Hindlimb muscle (tissue), 1 donor: Measurements from ENCODE around the gene ZBTB7C. TPM values are rescaled to one million over a fixed set of nuclear protein-coding genes. Genes with fewer than 3 reads are reported as not detected.

Experiments
- DNase-seq: peaks from one replicate; pipeline ENCODE4 v3.0.0-alpha.2; 2013
- polyA plus RNA-seq: library from polyadenylated mRNA; unstranded; fragments of 120-200 nt; gene quantifications from one replicate; pipeline ENCODE4 v1.2.1, GENCODE V29; 2013; ENCODE audit not compliant: insufficient read length

The ZBTB7C gene
- polyA plus RNA-seq, 1 donor = 5.8 TPM

GRCh38 chr18:48136827-48137373 is 272.3 kb downstream of the ZBTB7C start:
- no peak for DNase-seq

DNA sequence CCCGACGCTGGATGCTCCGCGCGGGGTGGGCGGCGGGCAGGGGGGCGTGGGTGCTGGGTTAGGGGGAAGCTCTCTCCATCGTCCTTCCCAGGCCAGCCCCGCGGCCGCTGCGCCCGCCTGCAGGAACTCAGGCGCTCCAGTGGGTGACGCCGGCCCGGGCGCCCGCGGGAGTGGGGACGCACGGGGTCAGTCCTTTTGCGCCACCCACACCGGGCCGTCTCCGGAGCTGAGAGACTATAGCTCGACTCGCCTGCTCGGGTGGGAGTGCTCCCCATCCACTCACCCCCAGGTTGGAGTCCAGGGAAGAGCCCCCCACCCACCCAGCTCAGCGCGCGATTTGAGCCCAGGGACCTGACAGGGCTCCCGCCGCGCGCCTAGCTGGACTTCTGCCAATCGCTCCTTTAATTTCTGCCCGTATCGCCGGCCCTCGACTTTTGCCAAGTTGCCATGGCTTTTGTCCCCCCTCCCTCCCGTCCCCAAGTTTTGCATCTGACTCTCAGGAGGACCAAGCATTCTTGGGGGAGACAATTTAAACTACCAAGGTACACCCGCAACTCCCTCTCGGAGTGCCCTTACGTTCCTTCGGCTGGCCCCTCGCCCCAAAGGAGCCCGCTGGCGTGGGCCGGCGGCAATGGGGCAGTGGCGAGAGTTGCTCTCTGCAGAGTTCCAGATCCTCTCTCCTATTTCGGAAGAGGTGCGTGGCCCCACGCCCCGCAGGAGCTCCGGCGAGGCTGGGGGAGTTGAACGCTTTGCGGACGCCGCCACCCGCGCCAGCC is 272.9 kb downstream of the ZBTB7C start:
- DNase-seq = no peak

- no peak for DNase-seq
Observed at GRCh38 chr18:48135436-48135966, 273.7 kb downstream of the ZBTB7C start.

DNA sequence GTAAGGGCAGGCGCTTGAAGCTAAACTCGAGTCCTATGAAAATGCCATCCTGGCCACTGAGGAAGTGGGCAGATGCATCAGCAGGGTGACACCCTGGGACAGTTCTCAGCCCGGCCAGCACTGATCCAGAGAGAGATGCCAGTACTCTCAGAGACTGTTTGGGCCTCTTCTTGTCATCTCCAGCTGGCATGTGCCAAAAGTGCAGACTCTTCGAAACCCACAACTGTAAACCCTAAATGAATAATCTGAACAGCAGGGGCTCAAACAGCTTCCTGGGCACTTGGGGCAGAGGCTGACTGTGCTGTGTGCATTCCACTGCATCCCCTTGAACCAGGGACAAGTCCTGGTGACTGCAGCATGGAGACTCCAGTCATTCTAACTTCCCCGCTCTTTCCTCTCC is 274.6 kb downstream of the ZBTB7C start:
- no peak for DNase-seq

DNA sequence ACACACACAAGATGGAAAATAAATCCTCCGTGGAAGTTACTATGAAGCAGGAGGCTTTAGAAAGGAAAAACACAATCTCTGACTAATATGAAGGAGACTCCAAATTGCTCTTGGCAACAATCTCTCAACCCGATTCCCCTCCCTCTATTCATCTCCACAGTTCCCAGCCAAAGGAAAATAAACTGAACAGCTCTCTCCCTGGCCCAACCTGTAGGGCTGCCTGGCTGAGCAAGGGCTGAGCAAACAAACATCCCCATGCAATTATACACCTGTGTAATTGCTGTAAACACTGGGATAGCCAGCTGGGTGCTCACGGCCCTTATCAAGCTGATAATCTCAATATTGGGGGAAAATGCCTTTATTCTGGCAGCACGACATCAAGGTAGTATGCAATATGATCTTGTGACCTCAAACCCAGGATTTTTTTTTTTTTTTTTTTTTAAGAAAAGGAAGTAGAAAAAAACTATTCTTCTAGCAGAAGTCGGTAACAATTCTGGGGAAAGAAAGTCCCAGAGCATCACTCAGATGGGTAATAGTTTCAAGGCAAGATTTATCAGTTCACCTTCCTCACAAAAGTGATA is 275.4 kb downstream of the ZBTB7C start:
- no peak for DNase-seq

GRCh38 chr18:48132797-48133655 is 276.2 kb downstream of the ZBTB7C start:
- DNase-seq = no peak

DNA sequence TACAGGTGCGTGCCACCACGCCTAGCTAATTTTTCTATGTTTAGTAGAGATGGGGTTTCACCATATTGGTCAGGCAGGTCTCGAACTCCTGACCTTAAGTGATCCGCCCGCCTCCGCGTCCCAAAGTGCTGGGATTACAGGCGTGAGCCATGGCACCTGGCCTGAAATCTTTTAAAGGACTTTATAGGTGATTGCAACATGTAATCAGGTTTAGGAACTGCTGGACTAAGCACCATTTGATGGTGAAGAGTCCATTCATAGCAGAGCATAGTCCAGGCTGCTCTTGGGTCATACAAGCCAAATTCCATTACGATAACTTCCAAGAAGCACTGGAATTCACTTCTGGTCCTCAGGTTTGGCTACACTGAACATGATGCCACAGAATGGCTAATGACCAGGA is 278.1 kb downstream of the ZBTB7C start:
- DNase-seq = no peak

DNA sequence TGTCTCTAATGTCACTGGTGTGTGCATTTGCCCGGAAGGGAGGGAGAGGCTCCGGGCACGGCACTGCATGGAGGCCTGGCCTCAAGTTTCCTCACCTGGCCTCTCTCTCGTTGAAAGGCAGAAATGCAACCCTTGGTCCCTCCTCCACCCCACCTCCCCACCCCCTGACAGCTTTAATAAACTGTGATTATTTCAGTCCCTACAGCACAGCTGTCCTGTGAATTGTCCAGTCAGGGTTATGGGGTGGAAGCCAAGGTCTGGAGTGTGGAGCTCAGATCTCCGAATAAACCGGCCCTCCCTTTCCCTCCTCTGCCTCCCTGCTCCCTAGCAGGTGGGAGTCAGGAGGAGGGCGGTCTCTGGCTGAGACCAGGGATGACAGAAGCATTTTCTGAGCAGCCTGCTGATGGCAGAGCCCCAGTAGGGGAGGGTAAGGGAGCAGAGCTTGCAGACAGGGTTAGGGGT is 279.5 kb downstream of the ZBTB7C start:
- peak; percentile 66 for DNase-seq

GRCh38 chr18:48127606-48128005 is 281.6 kb downstream of the ZBTB7C start:
- DNase-seq = no peak

GRCh38 chr18:48126240-48126639 is 282.9 kb downstream of the ZBTB7C start:
- no peak for DNase-seq

DNA sequence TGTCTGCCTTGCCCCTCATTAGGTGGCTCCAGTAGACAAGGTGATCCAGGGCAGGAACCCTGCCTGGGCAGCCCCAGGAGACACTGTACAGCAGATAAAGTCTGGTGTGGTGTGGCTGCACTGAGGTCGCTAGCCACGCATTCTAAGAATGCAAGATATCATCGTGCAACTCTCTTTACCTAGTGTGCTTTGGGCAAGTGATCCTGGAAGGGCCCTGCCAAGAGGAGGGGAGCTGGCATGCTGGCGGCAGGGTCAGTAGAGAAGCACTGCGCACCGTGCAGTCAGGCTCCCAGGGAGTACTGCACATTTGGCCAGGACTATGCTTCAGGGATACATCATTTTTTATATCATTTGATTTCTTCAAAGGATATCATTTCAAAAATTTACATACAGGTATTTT is 283.5 kb downstream of the ZBTB7C start:
- no peak for DNase-seq

DNA sequence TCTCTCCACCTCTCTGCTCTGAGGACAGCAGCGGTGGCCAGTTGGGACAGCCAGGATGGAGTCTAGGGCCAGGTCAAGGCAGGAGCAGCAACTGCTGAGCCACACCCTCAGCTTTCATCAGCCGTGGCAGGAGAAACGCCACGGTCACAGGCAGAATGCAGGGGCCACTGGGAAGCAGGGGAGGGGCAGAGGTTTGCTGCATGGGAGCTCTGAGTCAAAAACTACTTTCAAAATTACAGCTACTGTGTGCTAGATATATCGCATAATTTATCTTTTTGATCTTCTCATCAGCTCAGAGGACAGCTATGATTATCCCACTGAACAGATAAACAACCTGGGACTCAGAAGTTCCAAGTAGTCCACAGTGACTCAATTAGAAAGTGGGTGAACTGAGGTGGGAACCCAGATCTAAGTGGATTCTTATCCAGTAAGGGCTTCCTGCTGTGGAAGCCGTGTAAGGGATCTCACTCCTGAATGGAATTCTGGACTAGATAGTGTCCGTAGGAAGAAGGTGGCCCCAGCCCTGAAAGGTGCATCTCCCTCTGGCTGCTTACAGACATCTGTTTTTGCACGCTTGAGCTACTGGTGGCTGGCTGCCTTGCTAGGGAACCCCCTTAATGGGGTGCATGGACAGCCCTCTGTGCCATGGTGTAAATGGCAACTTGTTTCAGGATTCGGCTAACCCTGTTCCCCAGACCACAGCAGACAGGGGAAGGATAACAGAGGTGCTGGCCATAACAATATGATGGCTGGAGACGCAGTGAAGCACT is 284.1 kb downstream of the ZBTB7C start:
- DNase-seq = no peak

DNA sequence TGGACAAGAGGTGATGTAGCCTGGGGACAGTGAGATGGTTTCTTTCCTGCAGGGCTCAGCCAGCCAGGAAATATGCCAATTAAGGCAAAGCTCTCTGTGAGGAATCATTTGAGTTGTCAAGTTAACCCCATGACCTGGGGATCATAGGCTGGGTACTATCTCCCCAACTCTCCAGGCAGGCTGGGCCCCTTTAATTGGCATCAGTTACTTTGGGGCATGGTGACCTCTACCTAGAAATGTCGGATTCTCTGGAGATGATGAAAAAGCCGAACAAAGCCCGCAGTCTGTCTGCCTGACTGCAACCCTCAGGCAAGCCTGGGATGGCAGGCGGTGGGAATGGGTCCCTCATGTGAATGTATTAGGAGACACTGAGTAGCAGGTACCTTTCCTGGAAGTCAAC is 285.2 kb downstream of the ZBTB7C start:
- DNase-seq = no peak

- no peak for DNase-seq
Observed at GRCh38 chr18:48123324-48123723, 285.9 kb downstream of the ZBTB7C start.

- DNase-seq = no peak
Observed at GRCh38 chr18:48122816-48123215, 286.4 kb downstream of the ZBTB7C start.

DNA sequence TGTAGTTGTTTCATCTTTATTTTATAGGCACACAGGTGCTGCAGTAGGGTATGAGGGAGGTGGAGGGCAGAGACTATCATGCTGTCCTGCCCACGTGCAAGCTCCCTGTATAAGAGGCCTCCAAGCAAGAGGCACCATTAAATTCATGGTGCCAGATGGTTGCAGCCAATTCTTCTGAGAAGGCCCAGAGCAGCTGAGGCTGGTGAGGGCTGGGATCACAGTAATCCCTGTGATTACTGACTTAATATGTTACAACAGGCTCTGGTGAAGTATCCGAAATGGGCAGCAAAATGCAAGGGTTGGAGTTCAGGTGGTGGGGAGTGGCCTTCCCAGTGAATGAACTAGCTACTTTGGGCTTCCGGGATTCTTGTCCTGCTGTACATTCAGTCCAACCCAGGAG is 286.8 kb downstream of the ZBTB7C start:
- DNase-seq = no peak

DNA sequence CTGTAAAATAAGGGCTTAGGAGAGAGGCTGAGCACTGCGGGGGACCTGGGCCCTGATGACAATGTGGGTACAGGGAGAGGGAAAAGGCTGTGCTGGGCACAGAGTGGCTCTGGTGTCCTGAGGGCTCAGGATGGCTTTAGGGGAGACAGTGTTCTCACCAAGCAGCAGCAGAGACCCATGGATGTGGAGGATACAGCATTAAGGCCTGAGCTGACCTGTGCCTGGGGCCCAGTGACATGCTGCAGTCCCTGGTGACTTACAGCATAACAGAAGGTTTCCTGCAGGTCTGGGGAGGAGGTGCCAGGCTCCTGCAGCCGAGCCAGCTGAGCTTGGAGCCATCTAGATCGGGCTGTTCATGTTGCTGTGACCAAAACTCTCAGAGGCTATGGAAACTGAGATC is 287.4 kb downstream of the ZBTB7C start:
- DNase-seq = no peak

GRCh38 chr18:48119204-48119603 is 290.0 kb downstream of the ZBTB7C start:
- DNase-seq = no peak

DNA sequence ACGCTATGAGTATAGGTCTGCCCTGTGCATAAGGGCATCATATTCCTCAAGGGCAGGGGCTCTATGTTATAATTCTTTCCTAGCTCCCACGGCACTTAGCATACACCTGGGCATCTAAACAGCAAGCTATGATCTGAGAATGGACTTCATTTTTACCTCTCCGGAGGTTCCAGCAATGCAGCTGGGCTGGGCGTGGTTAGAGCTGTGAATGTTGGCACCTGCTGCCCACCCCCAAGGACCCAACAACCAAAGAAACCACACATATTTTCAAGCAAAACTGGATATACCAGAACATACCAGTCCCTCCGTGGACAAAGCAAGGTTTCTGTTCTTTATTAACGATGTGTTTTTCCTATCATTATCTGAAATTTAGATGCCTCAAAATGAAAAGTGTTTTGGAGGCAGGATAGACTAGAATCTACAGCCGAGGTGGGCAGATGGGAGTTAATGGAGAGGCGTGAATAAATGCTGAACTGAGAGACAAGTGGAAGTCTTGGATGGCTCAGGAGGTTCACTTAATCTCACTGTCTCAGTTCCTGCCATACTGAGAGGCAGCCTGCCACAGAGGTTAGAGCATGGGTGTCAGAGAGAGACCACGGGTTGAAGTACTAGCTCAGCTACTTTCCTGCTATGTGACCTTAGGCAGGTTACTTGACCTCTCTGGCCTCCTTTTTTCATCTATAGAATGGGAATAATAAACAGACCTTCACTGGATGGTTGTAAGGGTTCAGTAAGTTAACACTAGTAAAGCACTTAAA is 292.1 kb downstream of the ZBTB7C start:
- no peak for DNase-seq

DNA sequence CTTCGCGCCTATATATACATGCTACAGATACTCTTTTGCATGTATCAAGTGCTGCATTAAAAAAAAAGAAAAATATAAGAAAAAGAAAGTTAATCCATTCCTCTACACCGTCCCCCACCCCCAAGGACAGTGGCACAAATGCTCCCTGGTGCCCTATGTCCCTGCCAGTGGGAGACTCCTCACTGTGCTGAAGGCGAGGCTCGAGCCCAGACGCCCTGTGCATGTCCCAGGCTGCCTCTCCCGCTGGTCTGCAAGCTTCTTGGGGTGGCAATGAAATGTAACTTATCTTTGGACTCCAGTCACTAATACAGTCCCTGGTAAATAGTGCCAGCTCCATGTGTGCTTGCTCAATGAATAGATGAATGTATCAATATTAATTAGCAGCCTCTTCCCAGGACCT is 293.2 kb downstream of the ZBTB7C start:
- no peak for DNase-seq

DNA sequence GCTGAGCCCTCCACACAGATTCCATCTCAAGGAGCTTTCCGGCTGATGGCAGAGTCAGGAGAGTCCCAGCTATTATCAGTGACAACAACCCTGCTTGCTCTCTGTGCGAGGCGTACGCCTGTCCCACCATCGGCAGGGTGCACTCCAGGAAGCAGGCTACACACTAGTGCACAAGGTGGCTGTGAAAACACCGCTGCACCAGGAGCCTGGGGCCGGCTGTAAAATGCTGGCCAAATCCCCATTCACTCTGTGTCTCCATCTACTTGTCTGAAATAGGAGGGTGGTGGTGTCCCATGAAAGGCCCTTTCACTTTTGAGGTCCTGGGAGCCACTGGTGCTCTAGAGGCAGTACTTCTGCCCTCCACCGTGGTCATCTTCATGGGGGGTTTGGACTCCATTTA is 295.5 kb downstream of the ZBTB7C start:
- no peak for DNase-seq
